HL-60 (cell line): ENCODE measurements around the gene AKAP1.

Experiments used
- CTCF ChIP-seq: IDR thresholded peaks from one replicate; pipeline ENCODE4 v1.5.1; 2011; ENCODE audit warnings: low read length, control low read depth, inconsistent platforms; ENCODE audit not compliant: insufficient read depth
- GABPA ChIP-seq: IDR thresholded peaks from 2 replicates; pipeline ENCODE4 v1.6.1; 2012; ENCODE audit warnings: low read depth
- POLR2AphosphoS5 ChIP-seq: IDR thresholded peaks from 2 replicates; pipeline ENCODE4 v1.6.1; 2012; ENCODE audit warnings: low read depth
- REST ChIP-seq: IDR thresholded peaks from 2 replicates; pipeline ENCODE4 v1.6.1; 2012; ENCODE audit warnings: low read depth; ENCODE audit not compliant: insufficient replicate concordance
- SPI1 ChIP-seq: IDR thresholded peaks from 2 replicates; pipeline ENCODE4 v1.6.1; 2012; ENCODE audit warnings: low read depth, mild to moderate bottlenecking, borderline replicate concordance

GRCh38 chr17:57165754-57166153, 80.7 kb downstream of the AKAP1 start:
- TF ChIP-seq CTCF: no peak
- no peak for TF ChIP-seq SPI1
- TF ChIP-seq REST: no peak
- TF ChIP-seq GABPA: no peak
- no peak for TF ChIP-seq POLR2AphosphoS5
